Smooth muscle cell (in vitro differentiated cells): ENCODE data around the gene EPB41L2. TPM values are rescaled to one million over a fixed set of nuclear protein-coding genes. Genes with fewer than 3 reads are reported as not detected.
A peak's percentile ranks its signal among the peaks of the same experiment; 100 is the strongest.

Experiments
- DNase-seq: peaks from one replicate; lab custom pipeline; 2025; ENCODE audit not compliant: unreplicated experiment; lab: John Stamatoyannopoulos, UW
- H2AFZ ChIP-seq: fragments of 200-600 bp; sonication (generic); 2 replicates; pipeline ENCODE4 v1.6.0; 2016; ENCODE audit warnings: antibody characterized with exemption, low read depth, mild to moderate bottlenecking
- H3F3A ChIP-seq: fragments of 200-600 bp; sonication (generic); 2 replicates; pipeline ENCODE4 v1.6.0; 2017; ENCODE audit warnings: antibody characterized with exemption, low read depth
- H3K27ac ChIP-seq: fragments of 200-600 bp; sonication (generic); 2 replicates; pipeline ENCODE4 v1.5.1; 2016; ENCODE audit warnings: low read depth, mild to moderate bottlenecking
- H3K27me3 ChIP-seq: fragments of 200-600 bp; sonication (generic); 2 replicates; pipeline ENCODE4 v1.6.1; 2016; ENCODE audit warnings: low read depth, mild to moderate bottlenecking
- H3K36me3 ChIP-seq: fragments of 200-600 bp; sonication (generic); 2 replicates; pipeline ENCODE4 v1.5.1; 2016; ENCODE audit warnings: low read depth
- H3K4me1 ChIP-seq: fragments of 200-600 bp; sonication (generic); 2 replicates; pipeline ENCODE4 v1.5.1; 2016; ENCODE audit warnings: low read depth
- H3K4me2 ChIP-seq: fragments of 200-600 bp; sonication (generic); 2 replicates; pipeline ENCODE4 v1.6.0; 2016; ENCODE audit warnings: mild to moderate bottlenecking
- H3K4me3 ChIP-seq: fragments of 200-600 bp; sonication (generic); 2 replicates; pipeline ENCODE4 v1.5.1; 2016; ENCODE audit warnings: mild to moderate bottlenecking
- H3K79me2 ChIP-seq: fragments of 200-600 bp; sonication (generic); 2 replicates; pipeline ENCODE4 v1.6.0; 2016; ENCODE audit warnings: low read depth, mild to moderate bottlenecking
- H3K9ac ChIP-seq: fragments of 200-600 bp; sonication (generic); 2 replicates; pipeline ENCODE4 v1.6.0; 2016; ENCODE audit warnings: low read depth
- H3K9me3 ChIP-seq: fragments of 200-600 bp; sonication (generic); replicated peaks from 2 replicates; pipeline ENCODE4 v1.5.1; 2016; ENCODE audit warnings: low read depth
- H4K20me1 ChIP-seq: fragments of 200-600 bp; sonication (generic); 2 replicates; pipeline ENCODE4 v1.6.0; 2016; ENCODE audit warnings: low read depth
- CTCF ChIP-seq: fragments of 200-600 bp; sonication (generic); IDR thresholded peaks from 2 replicates; pipeline ENCODE4 v1.5.1; 2017; ENCODE audit warnings: borderline replicate concordance, mild to moderate bottlenecking, antibody characterized with exemption; ENCODE audit not compliant: insufficient read depth, poor library complexity, severe bottlenecking
- WGBS: methylation state at CpG from one replicate; pipeline ENCODE4 v1.1.7; 2016; ENCODE audit warnings: low lambda C conversion rate; 5-methylcytosine and 5-hydroxymethylcytosine counted together
- polyA plus RNA-seq: library from polyadenylated mRNA; unstranded; fragments of >200 nt; fragmentation: Nextera tagmentation; extraction: Ambion mirVana; gene quantifications from 2 replicates; pipeline ENCODE4 v1.2.1, GENCODE V29; 2016
- total RNA-seq: library from RNA; depleted of rRNA; stranded (reverse); fragments of >200 nt; gene quantifications from 2 replicates; pipeline ENCODE4 v1.2.3, GENCODE V29; 2014

EPB41L2 gene
- 44.6 and 52.9 TPM in 2 replicates for total RNA-seq
- polyA plus RNA-seq, result 40.2 and 44.2 TPM in 2 replicates

GRCh38 chr6:131063028-131063763 lies at the start of gene EPB41L2:
Gene EPB41L2 (minus strand): TSS chr6:131063245. CDS start chr6:130956485, 106,760 bp downstream.
- H3F3A ChIP-seq, result peaks cover 14% of the 10 kb centered on the region
- H3K27me3 ChIP-seq, result no peaks in the 10 kb centered on the region
- peak within 1 kb of the TSS; percentile 74 for H2AFZ ChIP-seq
- WGBS, result 2% methylated on average over 55 of the region's 61 CpGs
- H3K27ac ChIP-seq, result peak within 1 kb of the TSS; percentile 90
- peaks cover 7% of the 10 kb centered on the region for H4K20me1 ChIP-seq
- H3K4me3 ChIP-seq, result peak within 1 kb of the TSS; percentile 91
- H3K9ac ChIP-seq, result peak within 1 kb of the TSS; percentile 83
- peaks cover 21% of the 10 kb centered on the region for H3K79me2 ChIP-seq
- no peaks in the 10 kb centered on the region for H3K9me3 ChIP-seq
- H3K4me2 ChIP-seq, result peak within 1 kb of the TSS; percentile 83
- TF ChIP-seq CTCF, result peak; percentile 10
- peak; percentile 87 for DNase-seq
- peaks cover 19% of the 10 kb centered on the region for H3K4me1 ChIP-seq
- no peaks in the 10 kb centered on the region for H3K36me3 ChIP-seq

DNA sequence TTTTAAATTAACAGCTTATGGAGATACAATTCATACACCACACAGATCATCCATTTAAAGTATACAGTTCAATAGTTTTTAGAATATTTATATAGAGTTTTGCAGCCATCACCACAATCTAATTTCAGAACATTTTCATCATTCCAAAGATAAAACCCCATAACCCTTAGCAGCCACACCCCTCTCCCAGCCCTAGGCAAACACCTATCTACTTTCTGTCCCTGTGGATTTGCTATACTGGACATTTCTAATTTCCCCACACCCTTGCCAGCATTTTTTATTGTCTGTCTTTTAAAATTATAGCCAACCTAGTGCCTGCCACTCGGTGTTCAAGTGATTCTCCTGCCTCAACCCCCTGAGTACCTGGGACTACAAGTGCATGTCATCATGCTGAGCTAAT lies 49.2 kb upstream of the EPB41L2 start:
- no peak for TF ChIP-seq CTCF
- H3F3A ChIP-seq, result no peaks in the 10 kb centered on the region
- H3K4me2 ChIP-seq, result no peak overlapping the region
- DNase-seq, result no peak
- 83% methylated on average over 1 of the region's 1 CpG for WGBS
- H4K20me1 ChIP-seq, result no peaks in the 10 kb centered on the region
- no peak overlapping the region for H3K27ac ChIP-seq
- no peak overlapping the region for H3K4me3 ChIP-seq
- no peak overlapping the region for H3K9ac ChIP-seq
- no peaks in the 10 kb centered on the region for H3K27me3 ChIP-seq
- H2AFZ ChIP-seq, result no peak overlapping the region
- H3K79me2 ChIP-seq, result no peaks in the 10 kb centered on the region
- H3K9me3 ChIP-seq, result no peaks in the 10 kb centered on the region
- H3K36me3 ChIP-seq, result no peaks in the 10 kb centered on the region
- H3K4me1 ChIP-seq, result no peaks in the 10 kb centered on the region

GRCh38 chr6:131107151-131107550 lies 44.1 kb upstream of the EPB41L2 start:
- DNase-seq, result no peak
- Histone ChIP-seq H3K9ac (no peak overlapping the region), H3K4me1 (peaks cover 7% of the 10 kb centered on the region), H3K27ac (peak overlapping the region; percentile 55), H3K4me2 (peak overlapping the region; percentile 34), H3F3A (peaks cover 5% of the 10 kb centered on the region), H3K36me3 (no peaks in the 10 kb centered on the region), H3K79me2 (no peaks in the 10 kb centered on the region), H3K9me3 (no peaks in the 10 kb centered on the region), H3K27me3 (no peaks in the 10 kb centered on the region), H2AFZ (no peak overlapping the region), H4K20me1 (no peaks in the 10 kb centered on the region), H3K4me3 (no peak overlapping the region)
- TF ChIP-seq CTCF, result no peak
- 21% methylated on average over 1 of the region's 1 CpG for WGBS

GRCh38 chr6:131103901-131104300 lies 40.9 kb upstream of the EPB41L2 start:
- Histone ChIP-seq H3K4me3 (no peak overlapping the region), H2AFZ (no peak overlapping the region)

More at GRCh38 chr6:131103901-131104300, 40.9 kb upstream of the EPB41L2 start:
- Histone ChIP-seq H3K79me2 (no peaks in the 10 kb centered on the region), H3K4me2 (no peak overlapping the region), H3K36me3 (no peaks in the 10 kb centered on the region), H4K20me1 (no peaks in the 10 kb centered on the region), H3K9me3 (no peaks in the 10 kb centered on the region), H3F3A (peaks cover 5% of the 10 kb centered on the region), H3K27me3 (no peaks in the 10 kb centered on the region), H3K4me1 (peaks cover 7% of the 10 kb centered on the region), H3K9ac (no peak overlapping the region), H3K27ac (no peak overlapping the region)
- no peak for TF ChIP-seq CTCF
- WGBS, result 91% methylated on average over 1 of the region's 1 CpG
- DNase-seq, result no peak
